Stomach (tissue), 9 donors: ENCODE results near the gene RPAP3. TPM values are rescaled to one million over a fixed set of nuclear protein-coding genes. Genes with fewer than 3 reads are reported as not detected.
A peak's percentile ranks its signal among the peaks of the same experiment; 100 is the strongest.
"Not testable (repeated sequence)": the region's sequence is repeated elsewhere in the genome, so short reads cannot be mapped to it uniquely, and the experiment has no call there.

Experiments
- DNase-seq, 2 donors: peaks; one replicate each; pipeline versions ENCODE4 v3.0.0 to v3.0.0-alpha.2; 2013 to 2019
- H3K27ac ChIP-seq, 5 donors: fragments of 200-600 bp in 4 of 5; sonication (generic) in 4 of 5; one replicate each; pipeline ENCODE4 v1.5.1; 2013 to 2019; ENCODE audit warnings: mild to moderate bottlenecking in 1 of 5, moderate library complexity in 1 of 5
- H3K27me3 ChIP-seq, 3 donors: fragments of 200-600 bp; sonication (generic); one replicate each; pipeline ENCODE4 v1.5.1; 2017 to 2019; ENCODE audit warnings: mixed run types in 1 of 3
- H3K36me3 ChIP-seq, 4 donors: fragments of 200-600 bp; sonication (generic); 1 replicate in 3 of 4; 2 replicates in 1 of 4; pipeline ENCODE4 v1.5.1; 2016 to 2019
- H3K4me1 ChIP-seq, 4 donors: fragments of 200-600 bp; sonication (generic); one replicate each; pipeline ENCODE4 v1.5.1; 2016 to 2019
- H3K4me3 ChIP-seq, 4 donors: fragments of 200-600 bp; sonication (generic) in 3 of 4; one replicate each; pipeline ENCODE4 v1.5.1; 2016 to 2019; ENCODE audit warnings: mild to moderate bottlenecking in 1 of 4
- H3K9me3 ChIP-seq, 4 donors: fragments of 200-600 bp; sonication (generic); one replicate each; pipeline ENCODE4 v1.5.1; 2016 to 2019
- EP300 ChIP-seq: sonication (generic); formaldehyde crosslinking; IDR thresholded peaks from one replicate; pipeline ENCODE4 v1.6.1; 2017; ENCODE audit warnings: antibody characterized with exemption
- POLR2A ChIP-seq, 4 donors: fragments of 450-650 bp; IDR thresholded peaks; one replicate each; pipeline ENCODE4 v1.6.1; 2016; ENCODE audit warnings: antibody characterized with exemption in 4 of 4, control low read depth in 2 of 4, mild to moderate bottlenecking in 1 of 4, moderate library complexity in 1 of 4
- POLR2AphosphoS5 ChIP-seq, 3 donors: sonication (generic); formaldehyde crosslinking; IDR thresholded peaks; one replicate each; pipeline ENCODE4 v1.6.1; 2016; ENCODE audit warnings: antibody characterized with exemption in 3 of 3
- WGBS, 5 donors: extraction: QIAGEN DNeasy Blood & Tissue Kit in 3 of 5; methylation state at CpG; one replicate each; pipeline versions ENCODE4 v1.1.5 to v1.1.7; 2013 to 2018; 5-methylcytosine and 5-hydroxymethylcytosine counted together
- intact Hi-C: fragments of 100-400 bp; cut with DNase I; formaldehyde crosslinking; loops from one replicate; pipeline ENCODE4 v1.15.1; 2023; ENCODE audit warnings: low total_unique reads
- polyA plus RNA-seq, 3 donors: library from polyadenylated mRNA; stranded (reverse); fragments of 200-250 nt; gene quantifications; one replicate each; pipeline ENCODE4 v1.2.3, GENCODE V29; 2013
- total RNA-seq, 5 donors: library from RNA; depleted of rRNA; stranded (reverse); fragments of >200 nt; gene quantifications; one replicate each; pipeline versions ENCODE4 v1.1.0 to v1.2.3, GENCODE V29; 2014 to 2016
- TF ChIP-seq, protein P1 (sequence below), 7 experiments: fragments of 450-650 bp in 4 of 7; fragments of 200-600 bp in 3 of 7; sonication (generic) in 3 of 7; IDR thresholded peaks; one replicate each; pipeline ENCODE4 v1.5.1; 2016 to 2019; ENCODE audit warnings: antibody characterized with exemption in 7 of 7, control low read depth in 2 of 7, mild to moderate bottlenecking in 1 of 7
- donor health status: healthy with polysubstance abuse.
- donor health status: Bipolar disorder and iron deficiency.
- donor health status: healthy.

Gene RPAP3
- total and polyA plus RNA-seq, 8 donors, result 3.5 to 47.4 (median 11.5) TPM

DNA sequence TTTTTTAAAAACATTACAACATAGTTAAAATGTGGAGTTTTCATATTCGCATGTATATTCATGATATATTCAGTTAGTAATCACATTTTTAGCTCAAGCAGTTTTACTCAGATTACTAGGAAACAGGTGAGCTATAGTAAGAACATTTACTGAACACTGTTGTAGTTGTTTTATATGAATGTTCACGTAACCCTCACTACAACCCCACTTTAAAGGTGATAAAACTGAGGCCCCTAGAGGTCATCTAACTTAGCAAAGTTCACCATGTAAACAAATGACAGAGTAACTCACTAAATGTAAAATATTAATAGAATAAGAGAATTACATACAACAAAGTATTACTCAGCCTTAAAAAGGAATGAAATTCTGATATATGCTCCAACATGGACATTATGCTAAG, 26.0 kb downstream of the RPAP3 start:
- Histone ChIP-seq H3K4me1 (no peaks in the 10 kb centered on the region), H3K36me3 (peaks cover 4 to 59% (median 45%) of the 10 kb centered on the region in 4 donors), H3K4me3 (no peak overlapping the region), H3K27me3 (no peaks in the 10 kb centered on the region), H3K27ac (no peak overlapping the region), H3K9me3 (no peaks in the 10 kb centered on the region)
- TF ChIP-seq POLR2AphosphoS5 (IDR thresholded peaks at IDR 0.05) (no peak), EP300 (no peak), POLR2A (IDR thresholded peaks at IDR 0.05) (no peak)
- TF ChIP-seq, protein P1, sequence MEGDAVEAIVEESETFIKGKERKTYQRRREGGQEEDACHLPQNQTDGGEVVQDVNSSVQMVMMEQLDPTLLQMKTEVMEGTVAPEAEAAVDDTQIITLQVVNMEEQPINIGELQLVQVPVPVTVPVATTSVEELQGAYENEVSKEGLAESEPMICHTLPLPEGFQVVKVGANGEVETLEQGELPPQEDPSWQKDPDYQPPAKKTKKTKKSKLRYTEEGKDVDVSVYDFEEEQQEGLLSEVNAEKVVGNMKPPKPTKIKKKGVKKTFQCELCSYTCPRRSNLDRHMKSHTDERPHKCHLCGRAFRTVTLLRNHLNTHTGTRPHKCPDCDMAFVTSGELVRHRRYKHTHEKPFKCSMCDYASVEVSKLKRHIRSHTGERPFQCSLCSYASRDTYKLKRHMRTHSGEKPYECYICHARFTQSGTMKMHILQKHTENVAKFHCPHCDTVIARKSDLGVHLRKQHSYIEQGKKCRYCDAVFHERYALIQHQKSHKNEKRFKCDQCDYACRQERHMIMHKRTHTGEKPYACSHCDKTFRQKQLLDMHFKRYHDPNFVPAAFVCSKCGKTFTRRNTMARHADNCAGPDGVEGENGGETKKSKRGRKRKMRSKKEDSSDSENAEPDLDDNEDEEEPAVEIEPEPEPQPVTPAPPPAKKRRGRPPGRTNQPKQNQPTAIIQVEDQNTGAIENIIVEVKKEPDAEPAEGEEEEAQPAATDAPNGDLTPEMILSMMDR (IDR thresholded peaks at IDR 0.05), result no peak
- intact Hi-C loops, result no loop called here
- no peak for DNase-seq
- 78 to 100% (median 98%) methylated on average over 2 of the region's 2 CpGs for WGBS, 5 donors

- TF ChIP-seq EP300 (no peak), POLR2AphosphoS5 (IDR thresholded peaks at IDR 0.05) (no peak), POLR2A (IDR thresholded peaks at IDR 0.05) (no peak)
- TF ChIP-seq, protein P1 (IDR thresholded peaks at IDR 0.05), result no peak
- H3K9me3 ChIP-seq, result no peaks in the 10 kb centered on the region
- H3K36me3 ChIP-seq, result peaks cover 9 to 79% (median 68%) of the 10 kb centered on the region in 4 donors
- H3K27me3 ChIP-seq, result no peaks in the 10 kb centered on the region
- 86 to 98% (median 94%) methylated on average over 2 of the region's 2 CpGs for WGBS, 5 donors
- H3K27ac ChIP-seq, result no peak overlapping the region
- no peak overlapping the region for H3K4me3 ChIP-seq
- H3K4me1 ChIP-seq, result no peaks in the 10 kb centered on the region
- DNase-seq, result no peak
- intact Hi-C loops, result no loop called here
Measured at GRCh38 chr12:47672068-47672467, 33.8 kb downstream of the RPAP3 start.

DNA sequence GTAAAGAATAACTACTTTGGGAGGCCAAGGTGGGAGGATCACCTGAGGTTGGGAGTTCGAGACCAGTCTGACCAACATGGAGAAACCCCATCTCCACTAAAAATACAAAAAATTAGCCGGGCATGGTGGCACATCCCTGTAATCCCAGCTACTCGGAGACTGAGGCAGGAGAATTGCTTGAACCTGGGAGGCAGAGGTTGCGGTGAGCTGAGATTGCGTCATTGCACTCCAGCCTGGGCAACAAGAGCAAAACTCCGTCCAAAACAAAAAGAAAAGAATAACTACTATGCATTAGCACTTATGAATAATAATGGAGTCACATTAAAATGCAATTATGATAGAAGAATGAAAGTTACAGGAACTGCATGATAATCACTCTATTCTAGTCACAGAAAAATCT, 37.9 kb downstream of the RPAP3 start:
- intact Hi-C loops, result not testable (repeated sequence)
- WGBS, 5 donors, result 95 to 98% (median 98%) methylated on average over 6 of the region's 6 CpGs

GRCh38 chr12:47652521-47653234, 53.2 kb downstream of the RPAP3 start:
- no peaks in the 10 kb centered on the region for H3K9me3 ChIP-seq
- TF ChIP-seq POLR2A (IDR thresholded peaks at IDR 0.05), result no peak
- TF ChIP-seq POLR2AphosphoS5 (IDR thresholded peaks at IDR 0.05), result no peak
- TF ChIP-seq, protein P1 (IDR thresholded peaks at IDR 0.05), result no peak
- H3K27me3 ChIP-seq, result no peaks in the 10 kb centered on the region
- peaks cover 6 to 28% (median 16%) of the 10 kb centered on the region in 4 donors for H3K4me1 ChIP-seq
- intact Hi-C loops, result no loop called here
- no peak overlapping the region for H3K4me3 ChIP-seq
- DNase-seq, result peak in 1 of 2 donors; percentile 30
- no peaks in the 10 kb centered on the region for H3K36me3 ChIP-seq
- H3K27ac ChIP-seq, result peak overlapping the region in 1 of 5 donors; percentile 48
- WGBS, 5 donors, result 42 to 48% (median 45%) methylated on average over 4 of the region's 4 CpGs

More for the DNA sequence above, 37.9 kb downstream of the RPAP3 start:
- not testable (repeated sequence) for H3K9me3 ChIP-seq, DNase-seq, H3K4me3 ChIP-seq, H3K27ac ChIP-seq, H3K27me3 ChIP-seq, H3K4me1 ChIP-seq
- peaks cover 12 to 80% (median 78%) of the 10 kb centered on the region in 4 donors for H3K36me3 ChIP-seq
